Smooth muscle cell (in vitro differentiated cells): ENCODE measurements around the gene DNLZ. TPM values are rescaled to one million over a fixed set of nuclear protein-coding genes. Genes with fewer than 3 reads are reported as not detected.

ENCODE experiments used
- DNase-seq: peaks from one replicate; lab custom pipeline; 2025; ENCODE audit not compliant: unreplicated experiment; lab: John Stamatoyannopoulos, UW
- H2AFZ ChIP-seq: fragments of 200-600 bp; sonication (generic); 2 replicates; pipeline ENCODE4 v1.6.0; 2016; ENCODE audit warnings: antibody characterized with exemption, low read depth, mild to moderate bottlenecking
- H3F3A ChIP-seq: fragments of 200-600 bp; sonication (generic); 2 replicates; pipeline ENCODE4 v1.6.0; 2017; ENCODE audit warnings: antibody characterized with exemption, low read depth
- H3K27ac ChIP-seq: fragments of 200-600 bp; sonication (generic); 2 replicates; pipeline ENCODE4 v1.5.1; 2016; ENCODE audit warnings: low read depth, mild to moderate bottlenecking
- H3K27me3 ChIP-seq: fragments of 200-600 bp; sonication (generic); 2 replicates; pipeline ENCODE4 v1.6.1; 2016; ENCODE audit warnings: low read depth, mild to moderate bottlenecking
- H3K36me3 ChIP-seq: fragments of 200-600 bp; sonication (generic); 2 replicates; pipeline ENCODE4 v1.5.1; 2016; ENCODE audit warnings: low read depth
- H3K4me1 ChIP-seq: fragments of 200-600 bp; sonication (generic); 2 replicates; pipeline ENCODE4 v1.5.1; 2016; ENCODE audit warnings: low read depth
- H3K4me2 ChIP-seq: fragments of 200-600 bp; sonication (generic); 2 replicates; pipeline ENCODE4 v1.6.0; 2016; ENCODE audit warnings: mild to moderate bottlenecking
- H3K4me3 ChIP-seq: fragments of 200-600 bp; sonication (generic); 2 replicates; pipeline ENCODE4 v1.5.1; 2016; ENCODE audit warnings: mild to moderate bottlenecking
- H3K79me2 ChIP-seq: fragments of 200-600 bp; sonication (generic); 2 replicates; pipeline ENCODE4 v1.6.0; 2016; ENCODE audit warnings: low read depth, mild to moderate bottlenecking
- H3K9ac ChIP-seq: fragments of 200-600 bp; sonication (generic); 2 replicates; pipeline ENCODE4 v1.6.0; 2016; ENCODE audit warnings: low read depth
- H3K9me3 ChIP-seq: fragments of 200-600 bp; sonication (generic); replicated peaks from 2 replicates; pipeline ENCODE4 v1.5.1; 2016; ENCODE audit warnings: low read depth
- H4K20me1 ChIP-seq: fragments of 200-600 bp; sonication (generic); 2 replicates; pipeline ENCODE4 v1.6.0; 2016; ENCODE audit warnings: low read depth
- WGBS: methylation state at CpG from one replicate; pipeline ENCODE4 v1.1.7; 2016; ENCODE audit warnings: low lambda C conversion rate; 5-methylcytosine and 5-hydroxymethylcytosine counted together
- polyA plus RNA-seq: library from polyadenylated mRNA; unstranded; fragments of >200 nt; fragmentation: Nextera tagmentation; extraction: Ambion mirVana; gene quantifications from 2 replicates; pipeline ENCODE4 v1.2.1, GENCODE V29; 2016
- total RNA-seq: library from RNA; depleted of rRNA; stranded (reverse); fragments of >200 nt; gene quantifications from 2 replicates; pipeline ENCODE4 v1.2.3, GENCODE V29; 2014
- TF ChIP-seq, protein P1 (sequence below): fragments of 200-600 bp; sonication (generic); IDR thresholded peaks from 2 replicates; pipeline ENCODE4 v1.5.1; 2017; ENCODE audit warnings: borderline replicate concordance, mild to moderate bottlenecking, antibody characterized with exemption; ENCODE audit not compliant: insufficient read depth, poor library complexity, severe bottlenecking

The DNLZ gene
- total and polyA plus RNA-seq, 2 experiments from 2014 or later, result 19.0 to 31.5 TPM

DNA sequence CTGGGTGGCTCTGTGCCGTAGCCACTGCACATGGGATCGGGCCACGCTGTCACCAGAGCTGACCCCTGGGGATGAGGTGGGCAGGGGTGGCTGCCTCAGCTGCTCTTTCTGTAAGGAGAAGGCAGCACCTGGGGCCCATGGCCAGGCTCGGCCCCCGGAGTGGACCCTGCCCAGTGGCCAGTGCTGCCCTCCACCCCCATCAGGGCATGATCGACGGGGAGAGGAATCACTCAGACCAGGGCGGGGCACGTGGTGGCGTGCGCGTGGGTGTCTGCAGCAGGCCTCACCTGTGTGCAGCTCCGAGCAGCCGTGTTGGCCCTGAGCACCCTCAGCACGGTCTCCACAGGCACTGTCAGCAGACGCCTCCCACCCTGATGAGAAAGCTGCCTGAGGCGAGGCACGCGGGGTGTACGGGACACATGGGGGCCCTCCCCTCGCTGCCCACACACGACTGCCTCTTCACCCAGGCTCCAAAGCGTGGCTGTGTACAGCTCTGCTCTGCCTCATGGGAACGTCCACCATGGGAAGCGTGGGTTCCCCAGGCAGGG is 18.5 kb upstream of the DNLZ start:
- no peaks in the 10 kb centered on the region for H4K20me1 ChIP-seq
- no peak overlapping the region for H3K4me2 ChIP-seq
- no peaks in the 10 kb centered on the region for H3K4me1 ChIP-seq
- H3K79me2 ChIP-seq, result no peaks in the 10 kb centered on the region
- H2AFZ ChIP-seq, result no peak overlapping the region
- DNase-seq, result no peak
- no peaks in the 10 kb centered on the region for H3K36me3 ChIP-seq
- H3K9me3 ChIP-seq, result no peaks in the 10 kb centered on the region
- no peaks in the 10 kb centered on the region for H3K27me3 ChIP-seq
- H3F3A ChIP-seq, result no peaks in the 10 kb centered on the region
- no peak overlapping the region for H3K9ac ChIP-seq
- no peak overlapping the region for H3K4me3 ChIP-seq
- no peak overlapping the region for H3K27ac ChIP-seq
- 98% methylated on average over 25 of the region's 25 CpGs for WGBS
- TF ChIP-seq, protein P1, sequence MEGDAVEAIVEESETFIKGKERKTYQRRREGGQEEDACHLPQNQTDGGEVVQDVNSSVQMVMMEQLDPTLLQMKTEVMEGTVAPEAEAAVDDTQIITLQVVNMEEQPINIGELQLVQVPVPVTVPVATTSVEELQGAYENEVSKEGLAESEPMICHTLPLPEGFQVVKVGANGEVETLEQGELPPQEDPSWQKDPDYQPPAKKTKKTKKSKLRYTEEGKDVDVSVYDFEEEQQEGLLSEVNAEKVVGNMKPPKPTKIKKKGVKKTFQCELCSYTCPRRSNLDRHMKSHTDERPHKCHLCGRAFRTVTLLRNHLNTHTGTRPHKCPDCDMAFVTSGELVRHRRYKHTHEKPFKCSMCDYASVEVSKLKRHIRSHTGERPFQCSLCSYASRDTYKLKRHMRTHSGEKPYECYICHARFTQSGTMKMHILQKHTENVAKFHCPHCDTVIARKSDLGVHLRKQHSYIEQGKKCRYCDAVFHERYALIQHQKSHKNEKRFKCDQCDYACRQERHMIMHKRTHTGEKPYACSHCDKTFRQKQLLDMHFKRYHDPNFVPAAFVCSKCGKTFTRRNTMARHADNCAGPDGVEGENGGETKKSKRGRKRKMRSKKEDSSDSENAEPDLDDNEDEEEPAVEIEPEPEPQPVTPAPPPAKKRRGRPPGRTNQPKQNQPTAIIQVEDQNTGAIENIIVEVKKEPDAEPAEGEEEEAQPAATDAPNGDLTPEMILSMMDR, result no peak

DNA sequence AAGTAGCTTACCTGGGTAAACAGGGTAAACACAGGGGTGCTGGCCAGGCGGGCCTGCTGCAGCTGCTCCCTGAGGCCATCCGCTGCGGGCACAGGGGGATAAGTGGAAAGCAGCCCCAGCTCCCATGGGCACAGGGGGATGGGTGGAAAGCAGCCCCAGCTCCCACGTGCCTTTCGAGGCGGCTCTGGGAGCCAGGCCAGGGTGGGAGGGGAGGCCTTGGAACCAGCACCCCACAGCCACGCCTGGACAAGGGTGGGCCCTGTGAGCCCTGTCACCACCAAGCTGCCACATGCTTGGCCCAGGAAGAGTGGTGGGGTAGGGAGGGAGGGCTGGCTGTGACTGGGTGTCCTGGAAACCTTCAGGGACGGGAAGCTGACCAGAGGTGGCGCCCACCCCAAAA is 17.8 kb upstream of the DNLZ start:
- no peaks in the 10 kb centered on the region for H3K27me3 ChIP-seq
- H3K4me2 ChIP-seq, result no peak overlapping the region
- TF ChIP-seq, protein P1, result no peak
- no peak overlapping the region for H3K4me3 ChIP-seq
- no peak overlapping the region for H3K27ac ChIP-seq
- no peak for DNase-seq
- no peaks in the 10 kb centered on the region for H3K36me3 ChIP-seq
- no peak overlapping the region for H3K9ac ChIP-seq
- H3K4me1 ChIP-seq, result no peaks in the 10 kb centered on the region
- H3F3A ChIP-seq, result no peaks in the 10 kb centered on the region
- 97% methylated on average over 9 of the region's 9 CpGs for WGBS
- H3K79me2 ChIP-seq, result no peaks in the 10 kb centered on the region
- H3K9me3 ChIP-seq, result no peaks in the 10 kb centered on the region
- H2AFZ ChIP-seq, result no peak overlapping the region
- H4K20me1 ChIP-seq, result no peaks in the 10 kb centered on the region

- H3K9me3 ChIP-seq, result no peaks in the 10 kb centered on the region
- no peaks in the 10 kb centered on the region for H3K36me3 ChIP-seq
- H3K4me2 ChIP-seq, result no peak overlapping the region
- H3K79me2 ChIP-seq, result no peaks in the 10 kb centered on the region
- no peaks in the 10 kb centered on the region for H3K27me3 ChIP-seq
- no peak for DNase-seq
- H3F3A ChIP-seq, result no peaks in the 10 kb centered on the region
- no peaks in the 10 kb centered on the region for H3K4me1 ChIP-seq
- no peak overlapping the region for H2AFZ ChIP-seq
- no peak overlapping the region for H3K27ac ChIP-seq
- 96% methylated on average over 16 of the region's 17 CpGs for WGBS
- H3K4me3 ChIP-seq, result no peak overlapping the region
- TF ChIP-seq, protein P1, result no peak
- H4K20me1 ChIP-seq, result no peaks in the 10 kb centered on the region
- H3K9ac ChIP-seq, result no peak overlapping the region
These were observed 16.8 kb upstream of the DNLZ start for GRCh38 chr9:136380381-136380780.

DNA sequence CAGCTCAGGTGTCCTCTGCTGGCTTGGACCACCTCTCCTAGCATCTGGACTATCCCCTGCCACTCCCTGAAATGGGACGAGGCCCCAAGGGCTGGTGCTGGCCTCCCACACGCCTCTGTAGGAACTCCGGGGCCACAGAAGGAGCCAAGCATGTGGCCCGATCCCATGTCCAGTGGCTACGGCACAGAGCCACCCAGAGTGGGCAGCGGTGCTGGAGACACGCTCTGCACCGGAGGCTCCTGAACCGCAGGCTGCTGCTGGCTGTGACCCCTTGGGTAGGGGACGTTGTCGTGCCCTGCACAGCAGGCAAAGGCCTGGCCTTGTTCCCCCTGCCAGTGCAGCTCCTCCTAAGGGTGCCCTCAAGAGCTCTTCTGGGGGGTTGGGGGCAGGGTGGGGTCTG is 16.3 kb upstream of the DNLZ start:
- no peaks in the 10 kb centered on the region for H3K27me3 ChIP-seq
- no peaks in the 10 kb centered on the region for H4K20me1 ChIP-seq
- no peak overlapping the region for H3K4me3 ChIP-seq
- H3K4me2 ChIP-seq, result no peak overlapping the region
- H3K9me3 ChIP-seq, result no peaks in the 10 kb centered on the region
- H3K27ac ChIP-seq, result no peak overlapping the region
- WGBS, result over 99% methylated on average over 11 of the region's 11 CpGs
- TF ChIP-seq, protein P1, result no peak
- no peak for DNase-seq
- H3K36me3 ChIP-seq, result no peaks in the 10 kb centered on the region
- H3K9ac ChIP-seq, result no peak overlapping the region
- no peaks in the 10 kb centered on the region for H3F3A ChIP-seq
- no peak overlapping the region for H2AFZ ChIP-seq
- H3K79me2 ChIP-seq, result no peaks in the 10 kb centered on the region
- no peaks in the 10 kb centered on the region for H3K4me1 ChIP-seq
